NB4 (cell line): ENCODE data around the gene NDUFS2.

ENCODE experiments used
- MAX ChIP-seq: IDR thresholded peaks from 2 replicates; pipeline ENCODE4 v1.6.1; 2011; ENCODE audit warnings: low read depth, low read length
- MYC ChIP-seq: IDR thresholded peaks from 2 replicates; pipeline ENCODE4 v1.6.1; 2011; ENCODE audit warnings: low read depth, low read length
- POLR2A ChIP-seq: IDR thresholded peaks from 2 replicates; pipeline ENCODE4 v1.6.1; 2011; ENCODE audit warnings: mild to moderate bottlenecking; ENCODE audit not compliant: insufficient read length; ENCODE audit errors: extremely low read depth
- TF ChIP-seq, protein P1 (sequence below): IDR thresholded peaks from one replicate; pipeline ENCODE4 v1.5.1; 2012; ENCODE audit warnings: low read depth, low read length

DNA sequence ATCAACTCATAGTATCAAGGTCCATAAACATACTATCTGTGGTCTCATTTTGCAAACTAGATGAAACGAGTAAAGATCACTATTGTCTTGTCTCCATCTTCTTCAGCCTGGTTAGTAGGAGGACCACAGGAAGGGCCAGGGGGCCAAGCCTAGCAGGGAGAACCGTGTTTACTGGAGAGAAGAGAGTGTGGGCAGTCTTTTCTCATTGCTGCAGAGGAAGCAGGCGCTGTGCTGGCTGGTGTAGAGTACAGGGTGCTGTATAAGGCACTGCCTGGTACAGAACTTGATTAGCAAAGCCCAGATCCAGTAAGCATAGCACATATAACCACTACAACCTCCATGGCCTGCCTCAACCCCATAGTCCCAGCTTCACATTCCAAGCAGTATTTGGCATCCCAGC is 14.9 kb upstream of the NDUFS2 start:
- TF ChIP-seq, protein P1, sequence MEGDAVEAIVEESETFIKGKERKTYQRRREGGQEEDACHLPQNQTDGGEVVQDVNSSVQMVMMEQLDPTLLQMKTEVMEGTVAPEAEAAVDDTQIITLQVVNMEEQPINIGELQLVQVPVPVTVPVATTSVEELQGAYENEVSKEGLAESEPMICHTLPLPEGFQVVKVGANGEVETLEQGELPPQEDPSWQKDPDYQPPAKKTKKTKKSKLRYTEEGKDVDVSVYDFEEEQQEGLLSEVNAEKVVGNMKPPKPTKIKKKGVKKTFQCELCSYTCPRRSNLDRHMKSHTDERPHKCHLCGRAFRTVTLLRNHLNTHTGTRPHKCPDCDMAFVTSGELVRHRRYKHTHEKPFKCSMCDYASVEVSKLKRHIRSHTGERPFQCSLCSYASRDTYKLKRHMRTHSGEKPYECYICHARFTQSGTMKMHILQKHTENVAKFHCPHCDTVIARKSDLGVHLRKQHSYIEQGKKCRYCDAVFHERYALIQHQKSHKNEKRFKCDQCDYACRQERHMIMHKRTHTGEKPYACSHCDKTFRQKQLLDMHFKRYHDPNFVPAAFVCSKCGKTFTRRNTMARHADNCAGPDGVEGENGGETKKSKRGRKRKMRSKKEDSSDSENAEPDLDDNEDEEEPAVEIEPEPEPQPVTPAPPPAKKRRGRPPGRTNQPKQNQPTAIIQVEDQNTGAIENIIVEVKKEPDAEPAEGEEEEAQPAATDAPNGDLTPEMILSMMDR = no peak
- TF ChIP-seq MAX (no peak), POLR2A (no peak), MYC (no peak)
